ENCODE data around the gene PEMT.

DNA sequence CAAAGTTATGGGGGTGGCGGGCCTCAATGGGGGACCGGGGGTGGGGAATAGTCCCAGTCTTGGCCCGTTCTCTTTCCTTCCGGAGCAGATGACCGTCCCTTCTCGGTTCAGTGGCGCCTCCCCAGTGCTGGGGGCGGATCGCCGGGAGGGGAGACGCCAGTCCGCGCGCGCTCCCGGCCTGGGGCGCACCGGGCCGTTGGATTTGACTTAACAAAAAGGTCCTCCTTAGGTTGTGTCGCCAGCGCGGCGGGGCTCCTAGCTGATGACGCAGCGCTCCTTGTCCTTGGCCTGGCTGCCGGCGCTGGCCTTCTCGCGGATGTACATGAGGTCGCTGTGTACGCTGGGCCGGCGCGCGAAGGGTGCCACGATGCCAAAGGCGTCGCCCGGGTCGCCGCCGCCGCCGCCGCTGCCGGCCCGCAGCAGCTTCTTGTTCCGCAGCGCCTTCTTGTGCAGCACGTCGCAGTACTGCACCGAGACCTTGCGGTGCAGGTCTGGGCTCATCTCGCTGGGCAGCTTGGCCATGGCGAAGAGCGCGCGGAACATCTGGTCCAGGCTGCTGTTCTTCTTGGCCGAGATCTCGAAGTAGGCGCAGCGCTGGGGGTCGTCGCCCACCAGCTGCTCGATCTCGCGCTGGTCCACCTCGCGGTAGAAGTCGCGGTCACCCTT, 96.5 kb downstream of the PEMT start:
- no peak for TF ChIP-seq EZH2 (IDR thresholded peaks at IDR 0.05; ENCODE audit: low read length, missing control alignments)
- no peak for TF ChIP-seq CTCF (conservative IDR thresholded peaks at IDR 0.05 in 1 of 2, IDR thresholded peaks at IDR 0.05 in 1 of 2; ENCODE audit: low read depth in 1 of 2, low read length in 2 of 2)

Measured in fibroblast of lung (primary cell).